ENCODE data around the gene PDE11A. TPM values are rescaled to one million over a fixed set of nuclear protein-coding genes. Genes with fewer than 3 reads are reported as not detected.

The PDE11A gene
- total RNA-seq, 1 donor from 2014 or later = not detected

GRCh38 chr2:177673602-177674595 is 398.7 kb downstream of the PDE11A start:
- H3K9me3 Mint-ChIP-seq = no peaks in the 10 kb centered on the region
- H3K27ac Mint-ChIP-seq = no peak overlapping the region
- H3K4me3 Mint-ChIP-seq = no peak overlapping the region
- POLR2A ChIA-PET = no interaction called here
- no peak for TF ChIP-seq CTCF (IDR thresholded peaks at IDR 0.05)
- peaks cover 6% of the 10 kb centered on the region for H3K27me3 Mint-ChIP-seq
- ATAC-seq (ENCODE audit: low read depth) = no peak
- CTCF ChIA-PET = no interaction called here
- intact Hi-C loops (cut with micrococcal nuclease) = no loop called here
- H3K36me3 Mint-ChIP-seq (ENCODE audit: low read depth) = no peaks in the 10 kb centered on the region
- DNase-seq = no peak
- peaks cover 8% of the 10 kb centered on the region for H3K4me1 Mint-ChIP-seq

- POLR2A ChIA-PET = no interaction called here
- intact Hi-C loops (cut with micrococcal nuclease) = no loop called here
- H3K27ac Mint-ChIP-seq = no peak overlapping the region
These were observed 400.9 kb downstream of the PDE11A start for GRCh38 chr2:177671662-177672061.

GRCh38 chr2:177670791-177671535 is 401.6 kb downstream of the PDE11A start:
- Mint-ChIP-seq H3K4me3 (no peak overlapping the region), H3K27ac (peak overlapping the region; percentile 67), H3K27me3 (peaks cover 3% of the 10 kb centered on the region), H3K9me3 (no peaks in the 10 kb centered on the region), H3K36me3 (ENCODE audit: low read depth) (no peaks in the 10 kb centered on the region), H3K4me1 (peaks cover 8% of the 10 kb centered on the region)
- no peak for TF ChIP-seq CTCF (IDR thresholded peaks at IDR 0.05)
- ChIA-PET CTCF (no interaction called here), POLR2A (interaction anchor here (0.6 kb wide), 1 partner anchor 14 kb away, joined by 4 read pairs; no protein-coding TSS in a partner anchor)
- intact Hi-C loops (cut with micrococcal nuclease) = no loop called here
- ATAC-seq (ENCODE audit: low read depth) (peak; percentile 57), DNase-seq (no peak)

More at GRCh38 chr2:177671662-177672061, 400.9 kb downstream of the PDE11A start:
- Mint-ChIP-seq H3K4me3 (no peak overlapping the region), H3K27me3 (peaks cover 6% of the 10 kb centered on the region), H3K9me3 (no peaks in the 10 kb centered on the region), H3K36me3 (ENCODE audit: low read depth) (no peaks in the 10 kb centered on the region), H3K4me1 (peaks cover 8% of the 10 kb centered on the region)
- ATAC-seq (ENCODE audit: low read depth) (no peak), DNase-seq (no peak)
- no peak for TF ChIP-seq CTCF (IDR thresholded peaks at IDR 0.05)
- CTCF ChIA-PET = no interaction called here

- Mint-ChIP-seq H3K4me1 (peaks cover 8% of the 10 kb centered on the region), H3K9me3 (no peaks in the 10 kb centered on the region), H3K27ac (no peak overlapping the region), H3K4me3 (no peak overlapping the region), H3K36me3 (ENCODE audit: low read depth) (no peaks in the 10 kb centered on the region), H3K27me3 (peaks cover 3% of the 10 kb centered on the region)
- CTCF ChIA-PET = no interaction called here
- DNase-seq (no peak), ATAC-seq (ENCODE audit: low read depth) (no peak)
- intact Hi-C loops (cut with micrococcal nuclease) = no loop called here
- TF ChIP-seq CTCF (IDR thresholded peaks at IDR 0.05) = no peak
- POLR2A ChIA-PET = interaction anchor here (0.6 kb wide), 1 partner anchor 36 kb away, joined by 5 read pairs; no protein-coding TSS in a partner anchor
These were observed 402.8 kb downstream of the PDE11A start for GRCh38 chr2:177669625-177670330.
